Esophagus squamous epithelium (tissue), 5 donors: Measurements from ENCODE around the gene SMURF2. TPM values are rescaled to one million over a fixed set of nuclear protein-coding genes. Genes with fewer than 3 reads are reported as not detected.

Source experiments
- DNase-seq: peaks from one replicate; lab custom pipeline; 2025; lab: John Stamatoyannopoulos, UW
- H3K27ac ChIP-seq, 4 donors: fragments of 200-600 bp; sonication (generic); one replicate each; pipeline ENCODE4 v1.5.1; 2016 to 2019; ENCODE audit warnings: mild to moderate bottlenecking in 1 of 4
- H3K27me3 ChIP-seq, 4 donors: fragments of 200-600 bp; sonication (generic); 1 replicate in 3 of 4; 2 replicates in 1 of 4; pipeline versions ENCODE4 v1.5.1 to v1.6.0; 2017 to 2021; ENCODE audit warnings: antibody characterized with exemption in 1 of 4
- H3K36me3 ChIP-seq, 3 donors: fragments of 200-600 bp; sonication (generic); one replicate each; pipeline ENCODE4 v1.5.1; 2016 to 2019
- H3K4me1 ChIP-seq, 3 donors: fragments of 200-600 bp; sonication (generic); one replicate each; pipeline ENCODE4 v1.5.1; 2017 to 2019
- H3K4me3 ChIP-seq, 4 donors: fragments of 200-600 bp; sonication (generic); 1 replicate in 3 of 4; 2 replicates in 1 of 4; pipeline ENCODE4 v1.5.1; 2016 to 2019; ENCODE audit warnings: mild to moderate bottlenecking in 2 of 4, moderate library complexity in 1 of 4
- H3K9me3 ChIP-seq, 3 donors: fragments of 200-600 bp; sonication (generic); one replicate each; pipeline ENCODE4 v1.5.1; 2016 to 2019
- POLR2A ChIP-seq, 4 donors: fragments of 450-650 bp; IDR thresholded peaks; one replicate each; pipeline ENCODE4 v1.6.1; 2017; ENCODE audit warnings: antibody characterized with exemption in 4 of 4, mild to moderate bottlenecking in 4 of 4, moderate library complexity in 3 of 4
- WGBS, 2 donors: methylation state at CpG; one replicate each; pipeline ENCODE4 v1.1.5; 2018; 5-methylcytosine and 5-hydroxymethylcytosine counted together
- intact Hi-C: fragments of 100-400 bp; cut with DNase I; formaldehyde crosslinking; loops from one replicate; pipeline ENCODE4 v1.15.0; 2022
- total RNA-seq, 4 donors: library from RNA; depleted of rRNA; stranded (reverse); fragments of >200 nt; gene quantifications; one replicate each; pipeline ENCODE4 v1.1.0, GENCODE V29; 2016
- TF ChIP-seq, protein P1 (sequence below), 6 experiments: fragments of 450-650 bp in 4 of 6; fragments of 200-600 bp in 2 of 6; sonication (generic) in 2 of 6; IDR thresholded peaks; one replicate each; pipeline ENCODE4 v1.5.1; 2016 to 2019; ENCODE audit warnings: antibody characterized with exemption in 6 of 6, mild to moderate bottlenecking in 4 of 6, moderate library complexity in 4 of 6
- donor health status: DM: yes; HTN: yes; CAD: no.

SMURF2 gene
- total RNA-seq, 4 donors from 2014 or later: 7.0 to 22.7 (median 13.0) TPM

DNA sequence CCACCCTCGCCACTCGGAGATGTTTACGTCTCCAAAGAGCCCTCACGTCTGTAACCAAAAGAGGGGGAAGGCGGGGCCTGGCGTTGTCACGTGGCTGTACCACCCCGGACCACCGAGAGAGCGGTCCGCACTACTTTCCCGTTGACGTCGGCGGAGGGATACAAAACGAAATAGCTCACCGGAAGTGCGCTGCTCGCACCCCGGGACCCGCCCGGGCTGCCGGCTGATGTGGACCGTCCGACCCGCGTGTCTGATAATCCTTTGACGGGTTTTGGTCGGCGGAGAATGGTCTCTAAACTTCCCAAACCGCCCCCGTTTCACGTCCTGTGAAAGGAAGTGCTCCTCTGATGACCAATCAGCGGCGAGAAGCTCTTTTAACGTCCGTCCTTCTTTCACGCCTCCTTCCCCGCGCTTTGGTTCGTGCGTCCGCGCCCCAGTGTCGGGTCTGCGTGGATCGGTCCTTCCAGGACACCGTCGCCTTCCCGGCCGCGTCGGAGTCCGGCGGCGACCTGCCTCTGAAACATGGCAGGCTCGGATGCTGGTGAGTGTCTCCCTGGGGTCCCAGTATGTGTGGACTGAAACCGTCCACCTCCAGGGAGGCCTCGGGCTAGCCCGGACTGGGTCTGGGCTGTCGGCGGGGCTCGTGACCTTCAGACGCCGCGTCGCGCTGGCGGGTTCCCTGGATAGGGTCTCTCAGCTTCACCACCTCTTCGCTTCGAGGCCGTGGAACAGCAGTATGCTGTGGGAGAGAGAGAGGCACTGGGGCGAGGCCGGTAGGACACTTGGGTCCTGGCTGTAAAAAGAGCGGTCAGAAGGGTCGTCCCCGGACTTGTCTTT is 155.3 kb downstream of the SMURF2 start, which contains the start of gene CEP95:
Gene CEP95, plus strand, starts transcription at position 402 of the 837 bp plus-strand sequence. Its CDS starts 121 bp downstream, at position 523.
- H3K36me3 ChIP-seq: peaks cover 7 to 64% (median 30%) of the 10 kb centered on the region in 3 donors
- H3K27ac ChIP-seq: peak within 1 kb of the TSS; percentile 99 to 100 (median 100)
- intact Hi-C loops: no loop called here
- 0 to 1% methylated on average over 6 to 17 of the region's 77 CpGs for WGBS, 2 donors
- no peaks in the 10 kb centered on the region for H3K27me3 ChIP-seq
- peak; percentile 98 for DNase-seq
- peak in 2 of 4 donors; percentile 85 to 90 for TF ChIP-seq POLR2A (IDR thresholded peaks at IDR 0.05)
- TF ChIP-seq, protein P1, sequence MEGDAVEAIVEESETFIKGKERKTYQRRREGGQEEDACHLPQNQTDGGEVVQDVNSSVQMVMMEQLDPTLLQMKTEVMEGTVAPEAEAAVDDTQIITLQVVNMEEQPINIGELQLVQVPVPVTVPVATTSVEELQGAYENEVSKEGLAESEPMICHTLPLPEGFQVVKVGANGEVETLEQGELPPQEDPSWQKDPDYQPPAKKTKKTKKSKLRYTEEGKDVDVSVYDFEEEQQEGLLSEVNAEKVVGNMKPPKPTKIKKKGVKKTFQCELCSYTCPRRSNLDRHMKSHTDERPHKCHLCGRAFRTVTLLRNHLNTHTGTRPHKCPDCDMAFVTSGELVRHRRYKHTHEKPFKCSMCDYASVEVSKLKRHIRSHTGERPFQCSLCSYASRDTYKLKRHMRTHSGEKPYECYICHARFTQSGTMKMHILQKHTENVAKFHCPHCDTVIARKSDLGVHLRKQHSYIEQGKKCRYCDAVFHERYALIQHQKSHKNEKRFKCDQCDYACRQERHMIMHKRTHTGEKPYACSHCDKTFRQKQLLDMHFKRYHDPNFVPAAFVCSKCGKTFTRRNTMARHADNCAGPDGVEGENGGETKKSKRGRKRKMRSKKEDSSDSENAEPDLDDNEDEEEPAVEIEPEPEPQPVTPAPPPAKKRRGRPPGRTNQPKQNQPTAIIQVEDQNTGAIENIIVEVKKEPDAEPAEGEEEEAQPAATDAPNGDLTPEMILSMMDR (IDR thresholded peaks at IDR 0.05): peak in 1 of 6 experiments; percentile 21
- H3K4me3 ChIP-seq: peak within 1 kb of the TSS; percentile 82 to 100 (median 89)
- peaks cover 28 to 52% (median 37%) of the 10 kb centered on the region in 3 donors for H3K4me1 ChIP-seq
- no peaks in the 10 kb centered on the region for H3K9me3 ChIP-seq

DNA sequence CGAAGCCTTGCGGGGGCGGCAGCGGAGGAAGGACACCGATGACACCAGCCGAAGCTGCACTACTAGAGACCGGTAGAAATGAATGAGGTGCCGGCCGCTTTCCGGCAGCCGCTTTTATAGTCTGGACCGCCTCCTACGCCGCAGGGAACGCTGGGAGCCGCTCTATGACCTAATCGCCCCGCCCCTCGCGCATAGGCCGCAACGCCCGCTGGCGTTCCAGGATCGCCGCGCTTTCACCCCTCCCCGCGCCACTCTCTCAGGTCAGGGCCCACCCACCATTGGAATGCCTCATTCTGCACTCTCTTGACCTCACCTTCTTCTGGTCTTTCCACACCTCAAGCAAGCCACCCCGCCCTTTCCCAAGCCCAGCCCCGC is 155.9 kb downstream of the SMURF2 start, which contains the start of gene DDX5:
Gene DDX5, minus strand, starts transcription at position 89 of the 375 bp plus-strand sequence. CDS start 170 bp downstream, outside the sequence.
- peaks cover 28 to 58% (median 41%) of the 10 kb centered on the region in 3 donors for H3K4me1 ChIP-seq
- WGBS, 2 donors: 0 to 1% methylated on average over 5 to 23 of the region's 31 CpGs
- H3K36me3 ChIP-seq: peaks cover 11 to 64% (median 33%) of the 10 kb centered on the region in 3 donors
- peak within 1 kb of the TSS; percentile 82 to 100 (median 89) for H3K4me3 ChIP-seq
- peak; percentile 98 for DNase-seq
- intact Hi-C loops: no loop called here
- TF ChIP-seq, protein P1 (IDR thresholded peaks at IDR 0.05): no peak
- TF ChIP-seq POLR2A (IDR thresholded peaks at IDR 0.05): peak in 3 of 4 donors; percentile 53 to 99 (median 96)
- peak within 1 kb of the TSS; percentile 99 to 100 (median 100) for H3K27ac ChIP-seq
- no peaks in the 10 kb centered on the region for H3K27me3 ChIP-seq
- H3K9me3 ChIP-seq: no peaks in the 10 kb centered on the region

DNA sequence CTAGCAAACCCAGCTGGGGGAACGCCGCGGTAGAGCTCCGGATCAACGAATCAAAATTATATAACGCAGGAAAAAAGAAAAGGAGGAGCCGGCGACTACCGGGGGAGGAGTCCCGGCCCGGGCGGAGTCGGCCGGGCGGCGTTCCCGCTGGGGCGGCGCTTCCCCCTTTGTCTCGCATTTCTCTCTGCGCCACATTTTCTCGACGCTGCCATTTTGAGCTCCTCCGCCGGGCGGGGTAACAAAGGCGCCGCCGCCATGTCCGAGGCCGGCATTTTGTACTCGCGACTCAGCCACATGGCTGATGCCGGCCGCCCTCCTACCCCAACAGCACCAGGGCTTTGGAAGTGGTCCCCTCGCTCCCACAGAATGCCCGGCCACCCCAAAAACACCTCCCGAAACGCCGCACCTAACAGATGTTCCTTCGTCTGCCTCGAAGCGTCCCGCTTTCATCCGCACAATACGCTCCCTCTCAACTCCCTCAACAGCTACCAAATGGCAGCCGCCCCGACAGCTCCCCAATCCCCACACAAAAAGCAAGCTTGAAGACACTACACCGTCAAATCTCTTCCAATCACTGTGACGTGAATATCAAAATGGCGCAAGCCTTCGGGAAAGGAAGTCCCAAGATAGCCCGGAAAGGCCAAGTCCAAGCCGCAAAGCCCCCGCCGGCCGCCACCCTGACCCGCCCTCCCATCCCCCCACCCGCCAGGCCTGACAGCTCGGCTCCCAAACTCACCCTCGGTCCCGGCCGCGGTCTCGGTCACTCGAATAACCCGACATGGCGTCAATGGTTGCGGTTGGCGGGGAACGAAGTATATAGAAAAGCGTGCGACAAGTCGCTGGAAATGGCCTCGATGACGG is 156.5 kb downstream of the SMURF2 start:
- DNase-seq: peak; percentile 76
- intact Hi-C loops: no loop called here
- Histone ChIP-seq H3K9me3 (no peaks in the 10 kb centered on the region), H3K4me3 (peak overlapping the region; percentile 82 to 100 (median 89)), H3K27me3 (no peaks in the 10 kb centered on the region), H3K27ac (peak overlapping the region; percentile 99 to 100 (median 100)), H3K36me3 (peaks cover 17 to 64% (median 33%) of the 10 kb centered on the region in 3 donors), H3K4me1 (peaks cover 28 to 64% (median 46%) of the 10 kb centered on the region in 3 donors)
- 0 to 1% methylated on average over 19 to 37 of the region's 76 CpGs for WGBS, 2 donors
- TF ChIP-seq, protein P1 (IDR thresholded peaks at IDR 0.05): peak in 1 of 6 experiments; percentile 14
- peak in 3 of 4 donors; percentile 29 to 77 (median 40) for TF ChIP-seq POLR2A (IDR thresholded peaks at IDR 0.05)

DNA sequence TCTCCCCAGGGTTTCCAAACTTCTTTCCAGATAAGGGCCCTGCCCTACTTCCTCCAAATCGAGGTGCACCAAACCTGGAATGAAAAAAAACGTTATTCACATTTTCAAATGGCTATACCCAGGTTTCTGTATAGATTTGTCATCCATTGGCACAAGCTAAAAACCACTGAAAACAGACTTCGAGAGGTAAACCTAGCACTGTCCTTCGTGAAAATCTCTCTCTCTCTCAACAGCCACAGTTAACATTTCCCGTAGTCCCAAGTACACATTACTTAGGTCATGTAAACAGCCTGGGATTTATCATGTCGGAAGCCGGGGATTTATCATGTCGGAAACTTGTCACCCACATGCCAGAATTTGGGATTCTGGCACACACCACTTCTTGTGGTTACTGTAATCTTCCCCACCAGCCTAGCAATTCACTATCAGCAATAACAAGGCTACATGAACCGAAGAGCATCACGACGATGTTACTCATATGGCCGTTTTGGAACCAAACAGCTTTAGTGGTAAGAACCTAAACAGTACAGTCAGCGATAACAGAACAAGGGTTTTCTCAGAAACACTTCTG is 157.3 kb downstream of the SMURF2 start:
- TF ChIP-seq, protein P1 (IDR thresholded peaks at IDR 0.05): no peak
- no peak for TF ChIP-seq POLR2A (IDR thresholded peaks at IDR 0.05)
- 0% methylated on average over 12 to 13 of the region's 13 CpGs for WGBS, 2 donors
- no peak for DNase-seq
- no peaks in the 10 kb centered on the region for H3K9me3 ChIP-seq
- intact Hi-C loops: no loop called here
- no peaks in the 10 kb centered on the region for H3K27me3 ChIP-seq
- H3K27ac ChIP-seq: peak overlapping the region; percentile 99 to 100 (median 100)
- peak overlapping the region; percentile 82 to 100 (median 89) for H3K4me3 ChIP-seq
- H3K36me3 ChIP-seq: peaks cover 24 to 64% (median 38%) of the 10 kb centered on the region in 3 donors
- H3K4me1 ChIP-seq: peaks cover 28 to 72% (median 53%) of the 10 kb centered on the region in 3 donors
